GM19035 (cell line): Measurements from ENCODE around the gene RPS6KA4.
"Not testable (repeated sequence)": the region's sequence is repeated elsewhere in the genome, so short reads cannot be mapped to it uniquely, and the experiment has no call there.

Source experiments
- ATAC-seq: cut with Tn5 transposase; IDR thresholded peaks from one replicate; pipeline ENCODE4 v1.9.1; 2021; ENCODE audit not compliant: unreplicated experiment

The RPS6KA4 gene

GRCh38 chr11:64415286-64415685, 56.3 kb downstream of the RPS6KA4 start:
- no peak for ATAC-seq

DNA sequence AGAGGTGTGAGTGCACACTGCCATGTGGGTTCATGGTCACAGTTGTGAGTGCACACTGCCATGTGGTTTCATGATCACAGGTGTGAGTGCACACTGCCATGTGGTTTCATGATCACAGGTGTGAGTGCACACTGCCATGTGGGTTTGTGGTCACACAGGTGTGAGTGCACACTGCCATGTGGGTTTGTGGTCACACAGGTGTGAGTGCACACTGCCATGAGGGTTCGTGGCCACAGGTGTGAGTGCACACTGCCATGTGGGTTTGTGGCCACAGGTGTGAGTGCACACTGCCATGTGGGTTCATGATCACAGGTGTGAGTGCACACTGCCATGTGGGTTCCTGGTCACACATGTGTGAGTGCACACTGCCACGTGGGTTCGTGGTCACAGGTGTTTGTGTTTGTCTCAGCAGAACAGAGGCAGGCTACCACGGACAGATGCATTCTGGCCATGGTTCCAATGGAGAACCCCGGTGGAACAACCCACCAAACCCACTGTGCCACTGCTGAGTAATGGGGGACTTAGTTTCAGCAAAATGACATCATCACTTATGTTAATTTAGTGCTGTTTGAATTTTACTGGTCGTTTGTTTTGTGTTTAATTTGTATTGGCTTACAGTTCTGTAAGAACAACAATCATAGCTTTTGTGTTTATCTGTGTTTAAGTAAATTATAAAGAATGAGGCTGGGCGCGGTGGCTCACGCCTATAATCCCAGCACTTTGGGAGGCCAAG, 57.2 kb downstream of the RPS6KA4 start:
- no peak for ATAC-seq

GRCh38 chr11:64418233-64418632, 59.3 kb downstream of the RPS6KA4 start:
- not testable (repeated sequence) for ATAC-seq

DNA sequence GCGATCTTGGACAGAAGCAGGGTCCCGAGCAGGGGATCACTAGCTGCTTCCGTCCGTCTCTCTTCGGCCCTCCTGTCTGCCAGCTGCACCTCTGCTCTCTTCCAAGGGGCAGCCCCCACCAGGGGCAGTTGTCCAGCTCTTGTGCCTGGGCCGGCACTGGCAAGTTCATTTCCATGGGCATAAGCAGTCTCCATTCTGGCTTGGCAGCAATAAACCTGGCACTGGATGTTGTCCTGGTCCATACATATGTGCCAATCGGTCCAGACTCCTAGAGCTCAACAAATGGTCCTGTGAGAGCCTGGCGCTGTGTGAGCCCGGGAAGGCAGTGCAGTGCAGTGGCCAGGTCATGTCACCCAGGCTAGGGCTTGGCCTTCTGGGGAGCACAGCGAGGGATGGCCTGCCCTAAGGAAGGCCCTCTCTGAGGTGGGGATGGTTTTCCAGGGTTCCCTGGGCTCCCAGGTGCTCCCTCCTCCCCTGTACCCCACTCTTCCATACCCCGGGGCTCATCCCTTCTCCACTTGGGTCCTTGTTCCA, 60.4 kb downstream of the RPS6KA4 start:
- ATAC-seq, result no peak

- ATAC-seq, result no peak
Observed at GRCh38 chr11:64419818-64420485, 61.0 kb downstream of the RPS6KA4 start.
